Gastroesophageal sphincter (tissue), 3 donors: Measurements from ENCODE around the gene STAT4.

Source experiments
- CTCF ChIP-seq, 4 experiments: fragments of 200-600 bp in 2 of 4; fragments of 450-650 bp in 2 of 4; sonication (generic) in 1 of 4; IDR thresholded peaks; one replicate each; pipeline ENCODE4 v1.5.1; 2017 to 2019; ENCODE audit warnings: antibody characterized with exemption in 4 of 4, mild to moderate bottlenecking in 2 of 4, moderate library complexity in 2 of 4
- EP300 ChIP-seq: sonication (generic); formaldehyde crosslinking; IDR thresholded peaks from one replicate; pipeline ENCODE4 v1.6.1; 2017; ENCODE audit warnings: antibody characterized with exemption, mild to moderate bottlenecking

- TF ChIP-seq EP300 (no peak), CTCF (IDR thresholded peaks at IDR 0.05) (no peak)
Observed at GRCh38 chr2:191171708-191172355, 21.0 kb upstream of the STAT4 start.
